GM11168 (cell line): ENCODE data around the gene EAF1.
"Not testable (repeated sequence)": the region's sequence is repeated elsewhere in the genome, so short reads cannot be mapped to it uniquely, and the experiment has no call there.

Experiments used
- in situ Hi-C: fragments of 300-500 bp; cut with MboI; formaldehyde crosslinking; loops from one replicate; pipeline ENCODE4 v1.12.0; 2022; ENCODE audit warnings: low sequenced_read_pairs; ENCODE audit not compliant: unreplicated experiment

EAF1 gene

GRCh38 chr3:15427182-15427880, at the start of gene EAF1, which contains the start of gene METTL6:
Gene EAF1, plus strand, starts transcription at chr3:15427598. Its CDS starts 182 bp downstream, at chr3:15427780.
Gene METTL6, minus strand, starts transcription at chr3:15427544. Its CDS starts 1,033 bp downstream, at chr3:15426511.
- in situ Hi-C loops, result loop anchor here (10.0 kb wide), 1 partner anchor 127 kb away; no protein-coding TSS in a partner anchor

GRCh38 chr3:15377961-15378791, 49.2 kb upstream of the EAF1 start:
- in situ Hi-C loops, result no loop called here

- in situ Hi-C loops, result loop anchor here (5.0 kb wide), 1 partner anchor 114 kb away; no protein-coding TSS in a partner anchor
Measured at GRCh38 chr3:15380980-15381890, 46.2 kb upstream of the EAF1 start.

GRCh38 chr3:15382405-15382923, 44.9 kb upstream of the EAF1 start:
- in situ Hi-C loops, result loop anchor here (5.0 kb wide), 1 partner anchor 115 kb away; no protein-coding TSS in a partner anchor

- in situ Hi-C loops, result loop anchor here (5.0 kb wide), 1 partner anchor 117 kb away; no protein-coding TSS in a partner anchor
Measured at GRCh38 chr3:15384510-15385237, 42.7 kb upstream of the EAF1 start.

- in situ Hi-C loops, result not testable (repeated sequence)
Measured at GRCh38 chr3:15385238-15385695, 42.1 kb upstream of the EAF1 start.

GRCh38 chr3:15385901-15386653, 41.3 kb upstream of the EAF1 start:
- in situ Hi-C loops, result no loop called here

- in situ Hi-C loops, result not testable (repeated sequence)
Measured at GRCh38 chr3:15386654-15386955, 40.8 kb upstream of the EAF1 start.

- in situ Hi-C loops, result no loop called here
Measured at GRCh38 chr3:15387171-15387581, 40.2 kb upstream of the EAF1 start.

GRCh38 chr3:15387735-15388134, 39.7 kb upstream of the EAF1 start:
- in situ Hi-C loops, result no loop called here

GRCh38 chr3:15388335-15388734, 39.1 kb upstream of the EAF1 start:
- in situ Hi-C loops, result not testable (repeated sequence)

- in situ Hi-C loops, result no loop called here
Measured at GRCh38 chr3:15390460-15390859, 36.9 kb upstream of the EAF1 start.

- in situ Hi-C loops, result no loop called here
Measured at GRCh38 chr3:15391007-15391406, 36.4 kb upstream of the EAF1 start.

- in situ Hi-C loops, result not testable (repeated sequence)
Measured at GRCh38 chr3:15393252-15393651, 34.1 kb upstream of the EAF1 start.

- in situ Hi-C loops, result not testable (repeated sequence)
Measured at GRCh38 chr3:15398731-15399133, 28.7 kb upstream of the EAF1 start.

GRCh38 chr3:15399970-15400369, 27.4 kb upstream of the EAF1 start:
- in situ Hi-C loops, result loop anchor here (25.0 kb wide), 1 partner anchor 288 kb away; no protein-coding TSS in a partner anchor

GRCh38 chr3:15401936-15402335, 25.5 kb upstream of the EAF1 start:
- in situ Hi-C loops, result loop anchor here (25.0 kb wide), 1 partner anchor 290 kb away; no protein-coding TSS in a partner anchor

GRCh38 chr3:15403495-15403894, 23.9 kb upstream of the EAF1 start:
- in situ Hi-C loops, result loop anchor here (25.0 kb wide), 1 partner anchor 291 kb away; no protein-coding TSS in a partner anchor
